Stimulated activated CD4-positive, alpha-beta T cell treated with anti-CD3 and anti-CD28 coated beads, Interleukin-1b, Interleukin-23, amount 100 ng/mL, for 4 hours (primary cell): ENCODE measurements around the gene PRKCA.
A peak's percentile ranks its signal among the peaks of the same experiment; 100 is the strongest.

Experiments used
- DNase-seq, 2 donors: peaks; one replicate each; pipeline ENCODE4 v3.0.0-alpha.2; 2020; ENCODE audit warnings: low read depth in 2 of 2

The PRKCA gene

DNA sequence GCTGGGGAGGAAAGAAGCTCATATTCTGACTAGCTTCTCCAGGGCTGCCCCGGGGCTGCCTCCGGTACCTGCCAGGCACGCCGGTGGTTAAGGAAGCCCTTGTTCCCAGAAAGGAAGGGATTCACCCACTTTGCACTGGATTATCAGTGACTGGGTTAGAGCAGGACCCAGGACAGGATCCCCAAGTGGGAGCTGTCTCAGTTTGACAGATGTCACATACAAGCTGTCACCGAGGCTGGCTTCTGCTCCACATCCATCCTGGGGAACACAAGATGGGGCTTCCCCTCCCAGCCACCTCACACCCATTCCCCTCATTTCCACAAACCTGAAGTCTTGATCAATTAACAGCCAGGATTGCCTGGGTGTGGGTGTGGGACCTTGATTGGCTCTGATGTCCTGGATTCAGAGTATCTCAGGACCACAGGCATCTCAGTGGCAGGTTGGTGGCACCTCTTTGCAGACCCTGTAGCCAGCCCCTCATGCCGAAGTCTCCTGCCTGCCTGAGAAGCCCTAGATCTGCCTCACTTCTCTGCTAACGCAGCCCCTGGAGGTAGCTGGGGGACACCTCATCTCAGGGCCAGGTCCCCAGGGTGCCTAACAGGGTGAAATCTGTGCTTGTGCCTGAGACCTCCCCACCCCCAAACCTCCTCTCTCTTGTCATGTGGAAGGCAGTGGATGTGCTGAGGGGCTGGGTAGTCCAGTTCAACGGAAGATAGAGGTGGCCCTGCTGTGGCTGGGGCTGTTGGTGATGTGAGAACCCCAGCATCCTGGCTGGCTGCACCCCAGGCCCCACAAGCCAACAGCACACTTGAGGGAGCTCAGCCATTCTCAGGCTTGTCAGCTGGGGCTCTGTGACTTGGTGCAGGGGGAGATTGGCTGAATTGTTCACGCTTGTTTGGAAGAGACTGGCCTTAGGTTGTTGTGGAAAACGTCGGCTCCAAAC, 533.9 kb downstream of the PRKCA start:
- DNase-seq = no peak

DNA sequence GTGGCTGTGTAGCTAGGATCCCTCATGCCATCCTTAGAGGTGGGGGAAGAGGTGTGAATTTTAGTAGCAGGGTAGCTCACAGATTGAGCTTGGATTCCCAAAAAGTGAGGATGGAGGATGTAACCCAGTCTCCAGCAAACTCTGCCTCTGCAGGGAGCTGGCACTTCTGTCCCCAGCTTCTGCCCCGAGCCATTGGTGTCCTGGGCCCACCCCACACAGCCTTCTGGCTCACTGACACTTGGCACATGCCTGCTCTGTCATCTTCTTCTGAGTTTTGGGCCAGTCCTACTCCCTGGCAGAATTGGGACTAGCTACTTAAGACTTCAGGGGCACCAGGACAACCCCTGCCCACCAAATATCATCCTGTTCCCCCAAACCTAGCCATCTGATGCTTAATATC, 534.8 kb downstream of the PRKCA start:
- no peak for DNase-seq

DNA sequence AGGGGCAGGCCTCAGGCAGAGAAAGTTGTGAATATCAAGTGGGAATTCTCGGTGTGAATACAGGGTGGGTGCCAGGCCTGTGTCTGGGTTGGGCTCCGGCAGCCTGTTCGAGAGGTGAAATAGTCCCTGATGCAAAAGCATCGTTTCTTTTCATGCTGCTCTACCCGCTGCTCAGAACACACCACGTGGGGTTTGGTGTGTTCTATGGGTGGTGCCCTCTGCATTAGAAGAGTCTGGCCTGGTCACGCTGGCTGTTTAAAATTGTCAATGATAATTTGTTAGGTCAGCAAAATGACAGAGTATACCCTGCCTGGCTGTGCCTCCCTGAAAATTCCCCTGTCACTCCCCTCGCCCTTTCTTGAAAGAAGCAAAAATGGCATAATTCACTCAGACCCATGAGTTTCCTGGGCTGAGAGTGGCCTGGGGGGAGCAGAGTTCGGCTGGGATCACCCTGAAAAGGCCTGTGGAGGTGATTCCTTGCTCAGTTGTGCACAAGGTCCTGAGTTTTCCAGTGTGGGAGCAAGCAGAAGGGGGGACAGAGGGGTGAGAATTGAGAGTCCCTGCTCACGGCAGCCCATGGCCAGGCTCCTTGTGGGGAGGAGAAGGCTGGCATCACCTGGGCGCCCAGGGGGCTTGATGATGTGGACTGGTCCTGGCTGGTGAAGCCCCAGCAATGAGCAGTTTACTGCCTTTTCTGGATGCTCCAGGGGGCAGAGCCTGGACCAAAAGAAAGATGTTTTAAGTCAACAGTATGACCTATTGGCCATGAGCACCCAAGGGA, 535.7 kb downstream of the PRKCA start:
- DNase-seq = no peak

DNA sequence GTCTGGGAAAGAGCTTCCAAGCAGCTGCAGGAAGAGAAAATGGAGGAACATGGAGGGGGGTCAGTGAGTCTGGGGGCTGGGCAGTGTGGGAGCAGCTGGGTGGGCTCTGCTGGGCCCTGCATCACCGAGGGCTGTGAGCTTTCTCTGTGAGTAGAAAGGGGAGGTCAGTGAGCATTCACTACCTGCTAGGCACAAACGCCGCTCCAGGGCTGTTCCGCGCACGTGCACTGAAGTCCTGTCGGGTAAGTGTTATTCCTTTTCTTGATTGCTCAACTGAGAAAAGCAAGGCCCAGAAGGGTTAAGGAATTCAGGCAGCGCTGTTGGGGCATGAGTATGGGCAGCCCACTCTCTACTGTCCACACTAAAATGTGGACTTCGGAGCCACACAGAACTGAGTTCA, 537.2 kb downstream of the PRKCA start:
- no peak for DNase-seq

DNA sequence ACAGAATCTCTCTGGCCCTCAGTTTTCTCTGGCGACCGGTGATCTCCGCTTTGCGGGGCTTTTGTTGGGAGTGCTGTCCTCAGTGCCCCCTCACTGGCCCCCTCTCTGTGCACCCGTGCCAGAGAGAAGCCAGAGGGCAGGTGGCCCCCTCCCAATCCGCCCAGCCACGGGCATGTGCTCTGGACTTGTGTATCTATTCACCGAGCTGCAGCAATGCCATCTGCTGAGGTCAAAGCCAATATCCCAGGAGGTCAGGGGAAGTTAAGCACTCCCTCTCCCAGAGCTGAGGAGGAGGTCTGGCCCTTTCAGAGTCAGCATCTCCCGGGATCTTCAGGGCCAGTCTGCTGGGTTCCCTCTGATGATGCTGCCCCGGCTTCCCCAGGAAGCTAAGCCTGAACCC, 537.6 kb downstream of the PRKCA start:
- no peak for DNase-seq

DNA sequence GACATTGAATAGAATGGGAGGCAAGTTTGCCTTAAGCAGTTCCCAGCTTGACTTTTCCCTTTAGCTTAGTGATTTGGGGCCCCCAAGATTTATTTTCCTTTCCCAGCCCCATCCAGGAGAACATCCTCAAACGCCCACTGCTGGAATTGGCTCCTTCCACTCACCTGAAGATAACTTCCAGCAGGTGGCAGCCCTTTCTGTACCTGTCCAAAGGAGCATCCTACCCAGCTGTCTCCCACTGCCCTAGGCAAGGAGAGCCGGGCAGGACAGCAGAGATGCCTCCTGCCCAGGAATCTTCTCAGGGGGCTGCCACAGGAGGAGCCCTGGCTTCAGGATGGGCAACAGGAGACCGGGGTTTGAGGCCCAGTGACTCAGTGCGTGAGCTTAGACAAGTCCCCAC, 538.9 kb downstream of the PRKCA start:
- DNase-seq = no peak

DNA sequence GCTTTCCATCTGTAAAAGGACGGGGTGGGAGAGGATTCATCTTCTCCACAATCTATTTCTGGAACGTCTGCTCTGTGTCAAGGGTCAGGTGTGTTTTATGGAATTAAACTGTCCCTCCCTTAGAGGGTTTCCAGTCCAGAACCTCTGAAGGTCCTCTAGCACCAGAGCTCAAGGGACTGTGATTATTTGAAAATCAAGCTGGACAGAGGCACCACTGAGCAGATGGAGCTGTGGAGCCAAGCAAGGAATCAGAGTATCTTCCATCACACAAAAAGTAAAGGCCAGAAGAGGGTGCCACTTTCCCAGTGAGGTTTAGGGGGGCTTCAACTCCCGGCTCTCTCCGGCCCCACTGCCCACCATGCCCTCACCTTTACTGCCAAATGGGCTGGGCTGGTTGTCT, 539.3 kb downstream of the PRKCA start:
- no peak for DNase-seq

DNA sequence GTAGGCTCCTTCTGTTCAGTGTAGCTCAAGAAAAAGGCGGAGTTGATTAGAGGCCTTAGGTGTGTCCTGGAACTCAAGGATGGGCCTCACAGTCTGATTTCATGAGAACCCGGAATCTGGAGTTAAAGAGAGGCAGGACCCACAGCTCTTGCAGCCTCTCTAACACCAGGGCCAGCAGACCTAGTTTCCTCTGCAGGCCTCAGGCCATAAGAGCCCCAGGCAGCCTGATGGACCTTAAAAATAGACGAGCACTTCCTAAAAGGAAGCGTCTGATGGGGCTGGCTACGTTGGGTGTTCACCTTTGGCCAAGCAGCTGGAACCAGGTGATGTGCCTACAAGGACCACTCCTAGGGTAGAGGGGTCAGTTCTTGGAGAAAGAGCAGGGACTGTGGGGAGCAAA, 540.1 kb downstream of the PRKCA start:
- DNase-seq = no peak

DNA sequence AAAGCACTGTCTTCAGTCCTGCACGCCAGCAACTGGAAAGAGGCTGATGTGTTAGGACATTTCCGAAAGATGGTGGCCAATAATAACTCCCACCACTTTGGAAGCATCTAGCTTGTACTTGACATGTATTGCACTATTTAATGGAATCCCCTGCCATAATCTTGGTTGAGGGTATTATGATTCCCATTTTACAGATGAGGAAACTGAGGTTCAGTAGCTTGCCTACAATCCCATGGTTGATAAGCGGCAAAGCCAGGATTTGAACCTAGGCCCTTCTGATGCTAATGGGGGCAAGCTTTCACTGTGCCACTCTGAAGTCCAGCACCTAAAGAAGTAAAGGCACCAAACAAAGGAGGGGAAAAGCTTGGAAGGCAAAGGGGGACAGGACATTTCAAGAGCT, 540.5 kb downstream of the PRKCA start:
- DNase-seq = no peak

DNA sequence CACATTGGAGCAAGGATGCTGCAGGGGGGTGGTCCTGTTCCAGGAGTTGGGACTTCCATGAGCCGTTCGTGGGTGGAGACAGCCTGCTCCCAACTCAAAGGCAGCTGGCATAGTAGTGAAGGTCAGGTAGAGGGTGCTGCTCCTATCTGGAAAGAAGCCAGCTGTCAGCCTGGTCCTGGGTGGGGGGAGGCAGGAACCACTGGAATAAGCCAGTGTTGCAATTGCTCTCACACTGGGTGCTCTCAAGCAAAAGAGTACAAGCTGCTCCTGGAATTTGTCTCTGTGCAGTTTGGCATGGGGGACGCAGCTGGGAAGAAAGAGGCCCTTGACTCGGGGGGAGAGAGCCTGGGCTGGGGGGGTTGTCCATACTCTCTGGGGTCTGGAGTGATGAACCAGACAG, 541.2 kb downstream of the PRKCA start:
- DNase-seq = no peak

DNA sequence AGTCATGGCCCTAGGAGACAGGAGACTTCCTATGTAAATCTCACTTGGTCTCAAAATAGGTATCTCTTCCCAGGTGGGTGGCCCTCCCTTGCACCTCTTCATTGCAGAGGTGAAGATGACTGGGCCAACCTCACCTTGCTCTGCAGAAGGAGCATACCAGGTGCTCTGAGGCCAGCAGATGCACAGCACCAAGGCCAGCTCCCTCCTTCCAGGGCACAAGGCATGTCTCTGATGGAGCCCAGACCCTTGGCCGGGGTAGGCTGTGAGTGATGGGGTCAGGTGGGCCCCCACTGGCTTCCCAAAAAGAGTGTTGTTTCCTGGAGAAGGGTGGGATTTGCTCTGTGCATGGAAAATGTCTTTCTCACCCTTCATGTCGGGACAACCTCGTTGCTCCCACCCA, 545.3 kb downstream of the PRKCA start:
- no peak for DNase-seq

DNA sequence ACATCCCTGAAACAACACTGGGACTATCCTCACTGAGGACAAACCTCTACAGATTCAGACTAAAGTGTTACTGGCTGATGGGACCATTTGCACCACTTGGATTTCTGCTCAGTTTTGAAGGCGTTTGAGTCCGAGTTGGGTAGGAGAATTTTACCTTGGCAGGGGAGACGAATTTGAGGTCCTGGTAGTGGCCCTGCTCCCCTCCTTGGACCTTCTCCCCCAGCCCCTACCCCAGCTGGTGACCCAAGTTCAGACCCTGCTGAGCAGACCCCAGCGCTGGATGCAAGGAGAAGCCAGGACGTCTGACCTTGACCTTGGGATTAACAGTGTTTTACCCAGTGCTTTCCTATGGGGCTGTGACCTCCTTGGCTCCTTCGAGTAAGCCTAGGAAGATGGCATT, 546.1 kb downstream of the PRKCA start:
- DNase-seq = no peak

DNA sequence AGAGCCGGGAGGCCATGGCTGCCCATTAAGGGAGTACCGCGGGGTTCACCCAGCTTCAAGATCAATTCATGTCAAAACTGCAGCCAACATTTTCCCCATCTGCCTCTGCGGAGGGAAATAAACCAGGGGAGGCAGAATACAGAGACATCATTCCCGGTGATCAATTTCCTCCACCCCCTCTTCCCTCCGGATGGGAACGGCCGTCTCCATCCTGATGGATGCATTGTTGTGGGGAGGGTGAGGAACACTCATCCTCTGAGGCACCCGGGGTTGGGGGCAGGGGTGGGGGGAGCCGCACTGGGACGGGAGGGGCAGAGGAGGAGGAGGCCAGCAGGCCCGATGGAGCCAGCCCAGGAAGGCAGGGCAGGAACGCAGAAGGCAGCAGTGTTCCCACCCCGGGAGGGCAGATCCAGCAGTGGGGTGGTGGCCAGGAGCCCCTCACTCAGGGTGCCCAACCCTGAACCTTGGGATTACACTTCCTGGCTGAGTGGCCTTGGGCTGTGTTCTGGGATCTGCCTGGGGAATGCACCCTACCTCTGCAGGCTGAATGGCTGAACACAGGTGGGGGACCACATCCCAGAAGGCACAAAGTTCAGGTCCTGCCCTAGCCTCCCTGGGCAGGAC, 546.7 kb downstream of the PRKCA start:
- no peak for DNase-seq

DNA sequence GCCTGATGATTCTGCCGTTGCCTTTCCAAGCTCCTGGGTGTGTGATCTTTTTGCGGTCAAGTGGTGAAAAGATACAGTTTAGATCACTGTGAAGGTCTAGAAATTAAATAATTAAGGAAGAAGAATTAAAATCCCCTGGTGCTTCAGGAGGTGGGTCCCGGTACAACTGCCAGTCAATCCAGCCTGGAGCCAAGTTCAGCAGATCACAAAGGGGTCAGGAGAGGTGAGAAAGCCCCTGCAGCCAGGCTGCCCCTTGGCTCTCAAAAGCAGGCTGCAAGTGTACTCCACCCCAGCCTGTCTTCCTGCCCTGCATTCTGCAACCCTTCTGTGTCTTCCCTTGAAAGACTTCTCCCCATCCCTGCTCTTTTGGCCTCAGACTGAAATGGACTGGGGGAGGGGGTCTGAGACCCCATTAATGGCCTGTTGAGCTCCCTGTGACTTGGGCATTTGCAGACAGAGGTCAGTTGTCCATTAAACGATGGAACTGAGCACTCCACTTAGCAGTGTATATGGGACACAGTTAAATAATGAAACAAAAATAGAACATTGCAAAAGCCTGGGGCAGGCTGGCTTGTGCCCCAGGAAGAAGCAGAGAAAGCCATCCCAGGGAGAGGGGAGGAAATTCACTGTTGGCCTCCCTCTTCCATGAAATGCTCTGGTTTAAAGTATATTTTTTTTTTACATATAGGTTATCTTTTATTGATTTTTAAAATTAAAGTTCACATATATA, 547.6 kb downstream of the PRKCA start:
- DNase-seq = no peak

DNA sequence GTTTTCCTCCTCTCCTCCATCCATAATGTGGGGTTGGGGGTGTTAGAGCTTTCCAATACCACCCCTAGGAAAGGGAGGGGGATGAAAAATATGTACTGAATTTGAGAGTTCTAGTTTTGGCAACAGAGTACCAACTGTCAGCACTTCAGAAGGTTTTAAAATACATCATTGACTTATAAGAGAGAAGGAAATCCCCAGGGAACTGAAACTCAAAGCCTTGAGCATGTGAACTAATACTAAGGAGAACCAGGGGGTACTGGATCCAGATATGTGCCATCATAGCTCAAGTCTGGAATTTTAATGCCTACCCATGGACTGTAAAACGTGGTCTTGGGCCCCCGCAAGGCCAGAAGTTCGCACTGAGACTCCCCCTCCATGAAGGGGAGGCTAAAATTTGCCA, 548.3 kb downstream of the PRKCA start:
- DNase-seq = no peak

DNA sequence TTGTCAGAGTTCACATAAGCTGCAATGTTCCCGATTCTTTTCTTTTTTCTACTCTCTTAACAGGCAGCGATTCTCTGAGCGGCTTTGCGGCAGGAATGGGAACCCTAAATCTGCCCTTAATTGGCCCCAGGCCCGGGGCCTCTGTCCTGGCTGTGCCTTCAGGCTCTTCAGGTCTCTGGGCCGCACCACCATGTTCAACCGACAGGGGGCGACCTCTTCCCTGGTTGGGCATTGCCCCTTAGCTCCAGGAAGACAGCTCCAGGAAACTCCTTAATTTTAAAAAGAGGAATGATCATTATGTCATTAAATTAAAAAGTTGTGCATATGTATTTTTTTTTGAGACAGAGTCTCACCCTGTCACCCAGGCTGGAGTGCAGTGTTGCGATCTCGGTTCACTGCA, 552.8 kb downstream of the PRKCA start:
- DNase-seq = peak; percentile 4 to 7

DNA sequence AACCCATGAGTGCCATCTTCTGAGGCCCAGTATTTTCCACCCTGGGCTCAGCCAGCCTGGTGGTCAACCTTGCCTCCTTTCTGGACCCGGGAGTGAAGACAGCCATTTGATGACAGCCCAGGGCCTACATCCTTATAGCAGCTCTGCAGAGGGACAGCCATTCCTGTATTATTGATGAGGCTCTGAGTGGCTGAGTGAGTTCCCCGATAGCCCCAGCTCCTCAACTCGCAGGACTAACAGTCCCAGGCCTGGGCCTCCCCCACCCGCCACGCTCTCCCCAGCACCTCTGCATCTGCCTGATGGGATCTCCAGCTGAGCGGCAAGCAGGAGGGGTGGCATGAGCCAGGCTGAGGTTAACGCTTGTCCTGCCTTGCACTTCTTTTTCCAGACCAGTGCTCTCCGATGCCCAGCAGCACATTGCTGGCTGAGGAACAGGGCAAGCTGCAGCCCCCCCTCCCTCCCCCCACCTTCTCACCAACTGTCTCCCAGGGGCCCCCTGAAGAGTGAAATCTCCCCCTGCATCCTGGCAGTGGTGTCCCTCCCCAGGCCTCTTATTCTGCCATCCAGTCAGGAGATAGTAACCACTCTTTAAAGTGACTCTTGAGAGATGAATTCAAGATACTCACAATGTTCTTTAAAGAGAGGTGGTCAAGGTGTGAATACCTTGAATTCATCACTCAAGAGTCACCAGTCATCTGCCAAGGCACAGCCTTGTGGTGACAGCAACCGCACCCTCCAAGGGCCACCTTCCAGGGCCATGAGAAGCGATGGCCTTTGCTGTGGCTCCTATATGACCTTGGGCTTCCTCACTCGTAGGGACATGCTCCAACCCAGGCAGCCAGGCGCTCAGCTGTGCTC, 556.0 kb downstream of the PRKCA start:
- no peak for DNase-seq

DNA sequence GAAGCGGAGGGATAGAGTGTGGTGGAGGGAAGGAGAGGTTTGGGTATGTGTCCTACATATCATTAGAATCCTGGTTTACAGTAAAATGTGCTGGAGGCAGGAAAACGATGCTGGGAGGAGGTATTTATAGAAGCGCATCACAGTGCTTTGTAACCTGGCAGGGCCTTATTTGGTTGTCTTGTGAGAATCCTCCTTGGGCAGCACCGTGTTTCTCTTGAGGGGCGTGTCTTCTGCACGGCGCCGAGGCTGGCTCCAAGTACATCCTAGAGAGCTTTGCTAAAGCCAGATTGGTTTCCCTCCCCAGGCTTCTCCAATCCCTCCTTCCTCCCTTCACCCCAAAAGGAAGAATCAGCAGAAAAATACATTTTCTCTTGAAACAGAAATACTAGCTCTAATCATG, 556.9 kb downstream of the PRKCA start:
- no peak for DNase-seq

DNA sequence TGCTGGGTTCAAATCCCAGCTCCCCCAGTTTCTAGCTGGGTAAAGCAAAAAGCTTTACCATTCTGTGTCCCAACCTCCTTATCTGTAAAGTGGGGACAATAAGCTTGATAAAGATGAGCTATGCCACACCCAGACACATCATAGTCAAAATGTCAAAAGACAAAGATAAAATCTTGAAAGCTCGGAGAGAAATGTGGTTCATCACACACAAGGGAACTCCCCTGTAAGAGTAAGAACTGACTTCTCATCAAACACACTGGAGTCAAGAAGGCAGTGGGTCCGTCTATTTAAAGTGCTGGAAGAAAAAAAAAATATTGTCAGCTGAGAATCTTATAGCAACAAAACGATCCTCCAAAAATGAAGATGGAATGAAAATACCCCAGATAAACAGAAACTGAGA, 557.8 kb downstream of the PRKCA start:
- no peak for DNase-seq
